HUDEP-2 (cell line): ENCODE results near the gene FIZ1.

Experiments
- DNase-seq, 76 experiments: peaks; one replicate each; lab custom pipeline; 2025; ENCODE audit not compliant: unreplicated experiment in 76 of 76; lab: John Stamatoyannopoulos, UW

The FIZ1 gene

GRCh38 chr19:55635856-55636440 is 36.6 kb upstream of the FIZ1 start:
- no peak for DNase-seq

- DNase-seq: no peak
These were observed 36.0 kb upstream of the FIZ1 start for GRCh38 chr19:55635334-55635717.

- no peak for DNase-seq
These were observed 34.5 kb upstream of the FIZ1 start for GRCh38 chr19:55633861-55634260.

GRCh38 chr19:55632463-55632834 is 33.1 kb upstream of the FIZ1 start:
- peak in 74 of 76 experiments; percentile 44 to 95 (median 86) for DNase-seq

GRCh38 chr19:55626350-55626749 is 27.0 kb upstream of the FIZ1 start:
- DNase-seq: no peak

GRCh38 chr19:55625004-55625326 is 25.6 kb upstream of the FIZ1 start:
- DNase-seq: no peak

GRCh38 chr19:55624109-55625003 is 25.0 kb upstream of the FIZ1 start, which contains the start of gene ZNF784:
ZNF784 (minus strand) TSS chr19:55624566; CDS start chr19:55624561, 5 bp downstream.
- peak in 74 of 76 experiments; percentile 37 to 99 (median 92) for DNase-seq

GRCh38 chr19:55623561-55623960 is 24.2 kb upstream of the FIZ1 start:
- peak in 9 of 76 experiments; percentile 17 to 50 (median 33) for DNase-seq

GRCh38 chr19:55623130-55623529 is 23.8 kb upstream of the FIZ1 start:
- no peak for DNase-seq

- DNase-seq: no peak
These were observed 23.1 kb upstream of the FIZ1 start for GRCh38 chr19:55622242-55622969.

GRCh38 chr19:55621673-55622231 is 22.4 kb upstream of the FIZ1 start:
- DNase-seq: no peak

GRCh38 chr19:55621205-55621672 is 21.9 kb upstream of the FIZ1 start:
- peak in 1 of 76 experiments; percentile 1 for DNase-seq

- DNase-seq: no peak
These were observed 21.3 kb upstream of the FIZ1 start for GRCh38 chr19:55620410-55621204.

- no peak for DNase-seq
These were observed 20.0 kb upstream of the FIZ1 start for GRCh38 chr19:55619286-55619685.

- DNase-seq: no peak
These were observed 19.1 kb upstream of the FIZ1 start for GRCh38 chr19:55618426-55618825.

- DNase-seq: no peak
These were observed 18.1 kb upstream of the FIZ1 start for GRCh38 chr19:55617426-55617825.

- no peak for DNase-seq
These were observed 17.1 kb upstream of the FIZ1 start for GRCh38 chr19:55616395-55616875.

- no peak for DNase-seq
These were observed 16.5 kb upstream of the FIZ1 start for GRCh38 chr19:55615543-55616394.
